ENCODE data around the gene DLL1. TPM values are rescaled to one million over a fixed set of nuclear protein-coding genes. Genes with fewer than 3 reads are reported as not detected.
A peak's percentile ranks its signal among the peaks of the same experiment; 100 is the strongest.

The DLL1 gene
- total and polyA plus RNA-seq, 3 donors from 2014 or later, result 2.8 to 5.5 (median 4.6) TPM

GRCh38 chr6:170281331-170282292 is 9.3 kb downstream of the DLL1 start:
- DNase-seq, result no peak
- peaks cover 27% of the 10 kb centered on the region for H3K4me1 ChIP-seq
- intact Hi-C loops (cut with DNase I; ENCODE audit: low total_unique reads), result no loop called here

GRCh38 chr6:170280689-170281045 is 10.2 kb downstream of the DLL1 start:
- peaks cover 28% of the 10 kb centered on the region for H3K4me1 ChIP-seq
- peak overlapping the region; percentile 36 to 55 for H3K4me3 ChIP-seq
- TF ChIP-seq, protein P1, sequence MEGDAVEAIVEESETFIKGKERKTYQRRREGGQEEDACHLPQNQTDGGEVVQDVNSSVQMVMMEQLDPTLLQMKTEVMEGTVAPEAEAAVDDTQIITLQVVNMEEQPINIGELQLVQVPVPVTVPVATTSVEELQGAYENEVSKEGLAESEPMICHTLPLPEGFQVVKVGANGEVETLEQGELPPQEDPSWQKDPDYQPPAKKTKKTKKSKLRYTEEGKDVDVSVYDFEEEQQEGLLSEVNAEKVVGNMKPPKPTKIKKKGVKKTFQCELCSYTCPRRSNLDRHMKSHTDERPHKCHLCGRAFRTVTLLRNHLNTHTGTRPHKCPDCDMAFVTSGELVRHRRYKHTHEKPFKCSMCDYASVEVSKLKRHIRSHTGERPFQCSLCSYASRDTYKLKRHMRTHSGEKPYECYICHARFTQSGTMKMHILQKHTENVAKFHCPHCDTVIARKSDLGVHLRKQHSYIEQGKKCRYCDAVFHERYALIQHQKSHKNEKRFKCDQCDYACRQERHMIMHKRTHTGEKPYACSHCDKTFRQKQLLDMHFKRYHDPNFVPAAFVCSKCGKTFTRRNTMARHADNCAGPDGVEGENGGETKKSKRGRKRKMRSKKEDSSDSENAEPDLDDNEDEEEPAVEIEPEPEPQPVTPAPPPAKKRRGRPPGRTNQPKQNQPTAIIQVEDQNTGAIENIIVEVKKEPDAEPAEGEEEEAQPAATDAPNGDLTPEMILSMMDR (IDR thresholded peaks at IDR 0.05), result no peak
- no peak for TF ChIP-seq POLR2A (IDR thresholded peaks at IDR 0.05)
- no peak for DNase-seq
- no peak overlapping the region for H3K27ac ChIP-seq
- intact Hi-C loops (cut with DNase I; ENCODE audit: low total_unique reads), result no loop called here
- no peaks in the 10 kb centered on the region for H3K9me3 ChIP-seq
- H3K27me3 ChIP-seq, result no peaks in the 10 kb centered on the region
- 11 to 30% methylated on average over 23 of the region's 23 CpGs for WGBS, 2 donors
- H3K36me3 ChIP-seq (ENCODE audit: low read depth, missing control alignments), result no peaks in the 10 kb centered on the region

More at GRCh38 chr6:170281331-170282292, 9.3 kb downstream of the DLL1 start:
- no peaks in the 10 kb centered on the region for H3K9me3 ChIP-seq
- H3K27ac ChIP-seq, result no peak overlapping the region
- no peaks in the 10 kb centered on the region for H3K27me3 ChIP-seq
- no peaks in the 10 kb centered on the region for H3K36me3 ChIP-seq (ENCODE audit: low read depth, missing control alignments)
- no peak for TF ChIP-seq POLR2A (IDR thresholded peaks at IDR 0.05)
- TF ChIP-seq, protein P1 (IDR thresholded peaks at IDR 0.05), result no peak
- 74 to 77% methylated on average over 38 to 48 of the region's 48 CpGs for WGBS, 2 donors
- peak overlapping the region in 1 of 2 donors; percentile 55 for H3K4me3 ChIP-seq

- Histone ChIP-seq H3K4me3 (peak overlapping the region; percentile 36 to 55), H3K27me3 (no peaks in the 10 kb centered on the region), H3K36me3 (ENCODE audit: low read depth, missing control alignments) (no peaks in the 10 kb centered on the region), H3K27ac (peak overlapping the region in 1 of 2 donors; percentile 31), H3K4me1 (peaks cover 24% of the 10 kb centered on the region), H3K9me3 (no peaks in the 10 kb centered on the region)
- TF ChIP-seq, protein P1 (IDR thresholded peaks at IDR 0.05), result no peak
- no peak for TF ChIP-seq POLR2A (IDR thresholded peaks at IDR 0.05)
- intact Hi-C loops (cut with DNase I; ENCODE audit: low total_unique reads), result no loop called here
- 7 to 16% methylated on average over 36 of the region's 36 CpGs for WGBS, 2 donors
- peak; percentile 86 for DNase-seq
These were observed 10.7 kb downstream of the DLL1 start for GRCh38 chr6:170279977-170280688.

DNA sequence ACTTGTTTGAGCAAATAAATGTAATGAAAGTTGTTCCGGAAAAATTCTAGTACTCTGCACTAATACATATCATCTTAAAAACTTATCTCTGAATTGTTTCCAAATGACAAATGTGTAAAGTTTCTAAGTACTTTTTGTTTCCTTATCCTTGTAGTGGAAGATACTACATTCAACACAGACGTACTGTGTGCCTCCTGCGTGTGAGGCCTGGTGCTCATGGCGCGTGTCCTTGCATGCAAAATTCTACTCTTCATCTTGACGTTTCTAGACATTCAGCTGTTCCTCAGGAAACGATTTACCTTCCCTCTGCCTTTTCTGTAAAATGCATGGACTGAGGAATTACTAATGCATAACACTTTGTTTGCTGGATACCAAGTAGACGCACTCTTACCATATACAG is 11.5 kb downstream of the DLL1 start:
- WGBS, 2 donors, result 55 to 63% methylated on average over 8 of the region's 8 CpGs
- intact Hi-C loops (cut with DNase I; ENCODE audit: low total_unique reads), result no loop called here
- no peak for TF ChIP-seq POLR2A (IDR thresholded peaks at IDR 0.05)
- TF ChIP-seq, protein P1 (IDR thresholded peaks at IDR 0.05), result no peak
- no peak overlapping the region for H3K27ac ChIP-seq
- no peak overlapping the region for H3K4me3 ChIP-seq
- DNase-seq, result no peak
- H3K27me3 ChIP-seq, result no peaks in the 10 kb centered on the region
- no peaks in the 10 kb centered on the region for H3K36me3 ChIP-seq (ENCODE audit: low read depth, missing control alignments)
- peaks cover 24% of the 10 kb centered on the region for H3K4me1 ChIP-seq
- H3K9me3 ChIP-seq, result no peaks in the 10 kb centered on the region
